Ishikawa (cell line): ENCODE data around the gene INCA1.

ENCODE experiments used
- CEBPB ChIP-seq: IDR thresholded peaks from 2 replicates; pipeline ENCODE4 v1.6.1; 2012
- CREB1 ChIP-seq: IDR thresholded peaks from 2 replicates; pipeline ENCODE4 v1.6.1; 2012; ENCODE audit warnings: low read depth
- EGR1 ChIP-seq: IDR thresholded peaks from 2 replicates; pipeline ENCODE4 v1.6.1; 2012
- EP300 ChIP-seq: IDR thresholded peaks from 2 replicates; pipeline ENCODE4 v1.6.1; 2012; ENCODE audit warnings: borderline replicate concordance
- FOXM1 ChIP-seq: IDR thresholded peaks from 2 replicates; pipeline ENCODE4 v1.6.1; 2012; ENCODE audit warnings: low read depth, borderline replicate concordance
- NFIC ChIP-seq: IDR thresholded peaks from 2 replicates; pipeline ENCODE4 v1.6.1; 2012
- RAD21 ChIP-seq: IDR thresholded peaks from 2 replicates; pipeline ENCODE4 v1.6.1; 2012; ENCODE audit warnings: low read depth
- TAF1 ChIP-seq: IDR thresholded peaks from 2 replicates; pipeline ENCODE4 v1.6.1; 2012; ENCODE audit warnings: low read depth, mild to moderate bottlenecking
- TCF12 ChIP-seq: IDR thresholded peaks from 2 replicates; pipeline ENCODE4 v1.6.1; 2012; ENCODE audit warnings: low read depth
- TEAD4 ChIP-seq: IDR thresholded peaks from 2 replicates; pipeline ENCODE4 v1.6.1; 2012
- YY1 ChIP-seq: IDR thresholded peaks from 2 replicates; pipeline ENCODE4 v1.6.1; 2012; ENCODE audit warnings: low read depth
- ZBTB7A ChIP-seq: IDR thresholded peaks from 2 replicates; pipeline ENCODE4 v1.6.1; 2012; ENCODE audit warnings: low read depth
- TF ChIP-seq, protein P1 (sequence below): IDR thresholded peaks from 2 replicates; pipeline ENCODE4 v1.6.1; 2012; ENCODE audit warnings: low read depth, mild to moderate bottlenecking
- TF ChIP-seq, protein P2 (sequence below): IDR thresholded peaks from 2 replicates; pipeline ENCODE4 v1.6.1; 2012
- TF ChIP-seq, protein P3 (sequence below): IDR thresholded peaks from 2 replicates; pipeline ENCODE4 v1.6.1; 2012

INCA1 gene

DNA sequence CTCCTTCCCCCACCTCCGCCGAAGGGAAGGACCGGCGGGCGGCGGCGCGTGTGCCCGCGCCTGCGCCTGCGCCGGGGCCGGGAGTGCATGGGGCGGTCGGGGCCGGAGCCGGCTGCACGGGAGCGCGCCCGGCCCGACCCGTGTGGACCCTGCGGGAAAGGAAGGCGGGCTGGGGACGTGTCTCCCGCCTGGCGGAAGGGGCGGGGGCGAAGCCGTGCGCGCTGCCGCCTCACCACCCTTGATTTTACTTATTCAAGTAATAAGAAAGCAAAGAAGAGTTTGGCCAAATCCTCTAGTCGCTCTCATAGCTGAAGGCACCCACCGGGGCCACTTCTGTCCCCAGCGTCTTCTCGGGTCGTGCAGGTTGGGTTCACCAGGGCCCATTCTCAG lies 48.4 kb downstream of the INCA1 start:
- no peak for TF ChIP-seq NFIC
- no peak for TF ChIP-seq FOXM1
- TF ChIP-seq, protein P1, sequence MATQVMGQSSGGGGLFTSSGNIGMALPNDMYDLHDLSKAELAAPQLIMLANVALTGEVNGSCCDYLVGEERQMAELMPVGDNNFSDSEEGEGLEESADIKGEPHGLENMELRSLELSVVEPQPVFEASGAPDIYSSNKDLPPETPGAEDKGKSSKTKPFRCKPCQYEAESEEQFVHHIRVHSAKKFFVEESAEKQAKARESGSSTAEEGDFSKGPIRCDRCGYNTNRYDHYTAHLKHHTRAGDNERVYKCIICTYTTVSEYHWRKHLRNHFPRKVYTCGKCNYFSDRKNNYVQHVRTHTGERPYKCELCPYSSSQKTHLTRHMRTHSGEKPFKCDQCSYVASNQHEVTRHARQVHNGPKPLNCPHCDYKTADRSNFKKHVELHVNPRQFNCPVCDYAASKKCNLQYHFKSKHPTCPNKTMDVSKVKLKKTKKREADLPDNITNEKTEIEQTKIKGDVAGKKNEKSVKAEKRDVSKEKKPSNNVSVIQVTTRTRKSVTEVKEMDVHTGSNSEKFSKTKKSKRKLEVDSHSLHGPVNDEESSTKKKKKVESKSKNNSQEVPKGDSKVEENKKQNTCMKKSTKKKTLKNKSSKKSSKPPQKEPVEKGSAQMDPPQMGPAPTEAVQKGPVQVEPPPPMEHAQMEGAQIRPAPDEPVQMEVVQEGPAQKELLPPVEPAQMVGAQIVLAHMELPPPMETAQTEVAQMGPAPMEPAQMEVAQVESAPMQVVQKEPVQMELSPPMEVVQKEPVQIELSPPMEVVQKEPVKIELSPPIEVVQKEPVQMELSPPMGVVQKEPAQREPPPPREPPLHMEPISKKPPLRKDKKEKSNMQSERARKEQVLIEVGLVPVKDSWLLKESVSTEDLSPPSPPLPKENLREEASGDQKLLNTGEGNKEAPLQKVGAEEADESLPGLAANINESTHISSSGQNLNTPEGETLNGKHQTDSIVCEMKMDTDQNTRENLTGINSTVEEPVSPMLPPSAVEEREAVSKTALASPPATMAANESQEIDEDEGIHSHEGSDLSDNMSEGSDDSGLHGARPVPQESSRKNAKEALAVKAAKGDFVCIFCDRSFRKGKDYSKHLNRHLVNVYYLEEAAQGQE = no peak
- TF ChIP-seq YY1 = peak; percentile 14; the same call in 1 of the 2 replicates
- peak; percentile 13; the same call in 1 of the 2 replicates for TF ChIP-seq EGR1
- no peak for TF ChIP-seq CEBPB

DNA sequence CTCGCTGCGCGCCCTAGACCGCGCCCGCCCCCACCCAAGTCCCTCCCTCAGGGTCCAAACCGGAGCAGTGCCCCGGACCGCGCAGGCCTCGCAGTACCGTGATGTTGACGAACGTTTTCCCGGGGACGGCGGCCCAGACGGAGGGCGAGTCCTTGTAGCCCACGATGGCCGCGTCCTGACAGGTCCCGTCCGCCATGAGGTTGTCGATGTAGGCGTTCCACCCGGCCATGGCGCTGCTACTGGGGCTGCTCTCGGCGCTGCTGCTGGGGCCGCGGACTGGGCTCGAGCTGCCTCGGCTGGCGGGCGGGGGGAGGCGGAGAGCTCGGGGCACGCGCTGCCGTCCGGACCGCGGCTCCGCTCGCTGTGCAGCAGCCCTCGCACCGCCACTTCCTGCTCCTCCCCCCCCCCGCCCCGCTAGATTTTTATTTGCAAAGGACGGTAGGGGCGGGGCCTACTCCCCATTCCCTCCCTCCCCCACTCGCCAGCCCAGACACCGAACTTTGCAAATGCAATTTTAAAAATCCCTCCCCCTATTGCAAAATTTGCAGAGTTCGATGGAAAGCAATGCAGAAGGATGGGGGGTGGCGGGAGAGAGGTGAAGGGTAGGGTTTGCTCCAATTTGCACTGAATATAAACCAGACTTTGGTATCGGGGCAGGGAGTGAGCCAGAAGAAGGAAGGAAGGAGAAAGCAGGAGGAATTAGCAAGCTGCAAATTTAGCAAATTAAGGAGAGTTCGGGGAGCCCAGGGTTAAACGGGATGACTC lies 49.0 kb downstream of the INCA1 start, which contains the start of gene PFN1:
Gene PFN1 (minus strand): TSS at position 365 of the 765 bp plus-strand sequence. CDS start 136 bp downstream, at position 229.
- TF ChIP-seq, protein P2, sequence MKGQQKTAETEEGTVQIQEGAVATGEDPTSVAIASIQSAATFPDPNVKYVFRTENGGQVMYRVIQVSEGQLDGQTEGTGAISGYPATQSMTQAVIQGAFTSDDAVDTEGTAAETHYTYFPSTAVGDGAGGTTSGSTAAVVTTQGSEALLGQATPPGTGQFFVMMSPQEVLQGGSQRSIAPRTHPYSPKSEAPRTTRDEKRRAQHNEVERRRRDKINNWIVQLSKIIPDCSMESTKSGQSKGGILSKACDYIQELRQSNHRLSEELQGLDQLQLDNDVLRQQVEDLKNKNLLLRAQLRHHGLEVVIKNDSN = no peak
- TF ChIP-seq, protein P3, sequence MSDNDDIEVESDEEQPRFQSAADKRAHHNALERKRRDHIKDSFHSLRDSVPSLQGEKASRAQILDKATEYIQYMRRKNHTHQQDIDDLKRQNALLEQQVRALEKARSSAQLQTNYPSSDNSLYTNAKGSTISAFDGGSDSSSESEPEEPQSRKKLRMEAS = peak; percentile 66
- no peak for TF ChIP-seq TEAD4
- peak; percentile 5; the same call in 1 of the 2 replicates for TF ChIP-seq NFIC
- peak; percentile 97 for TF ChIP-seq CEBPB
- TF ChIP-seq FOXM1 = no peak
- peak; percentile 65 for TF ChIP-seq YY1
- TF ChIP-seq TAF1 = peak; percentile 79
- TF ChIP-seq, protein P1 = no peak
- 0 out of 2 replicates have a peak, but pooled peaks have one; percentile 19 for TF ChIP-seq EP300
- no peak for TF ChIP-seq EGR1
- TF ChIP-seq TCF12 = peak; percentile 47

DNA sequence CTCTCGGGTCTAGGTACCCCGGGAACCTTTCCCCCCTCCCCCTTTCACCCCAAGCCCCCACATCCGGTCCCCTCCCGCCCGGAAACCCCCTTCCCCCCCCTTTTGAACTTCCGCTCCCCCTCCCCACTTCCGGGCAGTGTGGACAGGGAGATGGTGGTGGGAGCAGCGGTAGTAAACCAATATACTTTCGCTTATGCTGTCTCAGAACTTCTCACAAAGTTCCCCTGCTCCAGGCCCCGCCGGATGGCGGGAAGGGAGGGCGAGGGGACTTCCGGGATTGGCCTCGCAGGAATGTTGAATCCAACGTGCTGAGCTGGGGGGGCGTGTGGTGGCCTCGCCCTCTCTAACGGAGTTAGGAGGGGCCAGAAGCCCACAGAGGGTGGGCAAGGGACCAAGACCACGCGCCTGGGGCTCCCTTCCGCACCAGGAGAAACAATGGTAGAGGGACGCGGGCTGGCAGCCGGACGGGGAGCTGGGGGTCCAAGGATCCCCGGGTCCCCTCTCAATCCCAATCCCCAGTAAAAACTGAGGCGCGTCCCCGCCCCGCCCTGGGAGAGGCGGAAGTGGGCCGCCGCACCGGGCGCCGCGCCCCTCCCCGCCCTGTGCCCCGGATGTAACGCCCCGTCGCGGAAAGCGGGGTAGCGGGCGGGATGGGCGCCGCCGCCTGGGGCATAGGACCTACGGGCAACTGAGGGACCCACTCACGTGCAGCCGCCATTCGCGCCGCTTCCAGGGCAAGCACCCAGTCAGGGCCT lies 49.7 kb downstream of the INCA1 start:
- TF ChIP-seq TEAD4 = peak; percentile 40; the same call in 1 of the 2 replicates
- TF ChIP-seq NFIC = no peak
- TF ChIP-seq, protein P3 = peak; percentile 90
- TF ChIP-seq, protein P2 = no peak
- TF ChIP-seq TAF1 = no peak; the same call in 1 of the 2 replicates
- TF ChIP-seq FOXM1 = no peak

DNA sequence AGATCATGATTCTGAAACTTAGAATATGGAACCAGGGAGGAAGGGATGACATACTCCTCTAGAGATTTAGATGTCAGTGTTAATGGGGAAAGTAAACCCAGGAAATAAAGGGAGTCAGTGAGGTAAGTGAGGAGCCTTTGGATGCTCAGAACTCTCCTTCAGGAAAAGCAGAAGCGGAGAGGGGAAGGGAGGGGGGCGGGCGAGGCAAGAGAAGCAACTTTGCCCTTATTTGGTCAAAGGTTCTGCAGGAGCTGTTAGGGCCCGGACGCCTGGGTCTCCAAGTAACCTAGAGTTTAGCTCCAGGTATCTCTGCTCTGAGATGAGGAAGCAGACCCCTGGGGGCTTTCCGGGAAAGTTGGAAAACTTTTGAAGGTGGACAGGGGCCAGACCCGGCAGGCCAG lies 50.3 kb downstream of the INCA1 start:
- TF ChIP-seq RAD21 = no peak
- TF ChIP-seq, protein P3 = no peak
- no peak for TF ChIP-seq TCF12
- TF ChIP-seq EP300 = no peak
- TF ChIP-seq, protein P2 = no peak
- no peak for TF ChIP-seq ZBTB7A
- TF ChIP-seq, protein P1 = no peak
- no peak for TF ChIP-seq CREB1
- TF ChIP-seq TAF1 = no peak
- no peak for TF ChIP-seq FOXM1
